GM18508 (cell line): Measurements from ENCODE around the gene ARL14EP.

Experiments
- ATAC-seq: cut with Tn5 transposase; IDR thresholded peaks from one replicate; pipeline ENCODE4 v1.9.1; 2021; ENCODE audit warnings: moderate number of reproducible peaks; ENCODE audit not compliant: insufficient read depth, unreplicated experiment

ARL14EP gene

DNA sequence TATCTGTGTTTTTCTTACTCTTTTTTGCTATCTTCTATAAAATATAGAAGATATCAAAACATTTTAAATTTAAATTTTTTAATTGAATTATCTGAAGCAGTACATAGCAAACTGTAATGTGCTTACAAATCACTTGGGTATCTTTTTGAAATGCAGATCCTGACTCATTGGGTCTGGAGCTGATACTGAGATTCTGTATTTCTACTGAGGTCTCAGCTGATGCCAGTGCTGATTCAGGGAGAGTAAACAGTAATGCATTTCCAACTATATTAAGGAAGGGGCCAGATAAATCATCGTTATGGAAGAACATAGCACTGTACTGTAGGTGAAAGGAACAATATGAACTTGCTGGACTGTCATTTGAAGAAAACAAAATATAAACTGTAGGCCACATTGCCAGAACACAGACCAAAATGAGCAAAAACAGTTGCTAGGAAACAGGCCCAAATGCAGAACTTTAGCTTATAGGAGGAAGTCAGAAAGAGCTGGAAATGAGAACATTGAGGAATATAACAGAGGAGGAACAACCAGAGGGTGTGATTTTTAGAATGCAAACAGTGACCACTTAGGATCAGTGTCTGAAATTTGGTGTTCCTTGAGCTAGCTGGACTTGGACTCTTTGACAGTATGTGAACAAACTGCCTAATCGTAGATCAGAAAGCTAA lies 3.3 kb downstream of the ARL14EP start:
- ATAC-seq: no peak

GRCh38 chr11:30326906-30327305 lies 4.0 kb downstream of the ARL14EP start:
- ATAC-seq: no peak

GRCh38 chr11:30328681-30329080 lies 5.8 kb downstream of the ARL14EP start:
- ATAC-seq: no peak

- ATAC-seq: no peak
Measured at GRCh38 chr11:30329150-30329940, 6.4 kb downstream of the ARL14EP start.

DNA sequence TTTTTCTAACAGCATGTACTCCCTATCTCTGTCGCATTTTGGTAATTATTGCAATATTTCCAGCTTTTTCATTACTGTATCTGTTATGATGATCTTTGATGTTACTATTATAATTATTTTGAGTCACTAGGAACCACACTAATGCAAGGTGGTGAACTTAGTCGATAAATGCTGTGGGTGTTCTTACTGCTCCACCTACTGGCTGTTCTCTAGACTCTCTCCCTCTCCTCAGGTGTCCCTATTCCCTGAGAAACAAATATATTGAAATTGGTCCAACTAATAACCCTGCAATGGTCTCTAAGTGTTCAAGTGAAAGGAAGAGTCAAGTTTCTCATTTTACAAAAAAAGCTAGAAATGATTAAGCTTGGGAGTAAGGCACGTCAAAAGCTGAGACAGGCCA lies 10.5 kb downstream of the ARL14EP start:
- ATAC-seq: no peak

DNA sequence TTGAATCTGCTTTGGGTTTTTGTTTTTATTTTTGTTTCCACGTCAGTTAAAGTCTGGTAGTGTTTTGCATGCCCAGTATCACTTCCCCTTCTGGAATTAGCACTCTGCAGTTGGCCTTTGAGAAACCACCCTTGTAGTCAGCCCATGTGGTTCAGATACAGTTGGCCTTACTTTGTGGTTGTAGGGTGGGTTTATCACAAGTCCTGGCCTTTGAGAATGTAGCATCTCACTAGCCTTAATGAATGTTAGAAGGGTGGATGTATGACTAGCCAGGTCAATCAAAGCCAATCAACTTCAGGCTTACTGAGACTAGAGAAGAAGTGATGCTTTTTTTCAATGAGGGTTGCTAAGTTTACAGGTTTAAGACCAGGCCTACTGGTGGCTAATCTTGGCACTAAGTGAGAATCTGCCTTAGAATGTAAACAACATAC lies 19.8 kb downstream of the ARL14EP start:
- peak; percentile 96 for ATAC-seq

- no peak for ATAC-seq
Measured at GRCh38 chr11:30344085-30344484, 21.2 kb downstream of the ARL14EP start.

DNA sequence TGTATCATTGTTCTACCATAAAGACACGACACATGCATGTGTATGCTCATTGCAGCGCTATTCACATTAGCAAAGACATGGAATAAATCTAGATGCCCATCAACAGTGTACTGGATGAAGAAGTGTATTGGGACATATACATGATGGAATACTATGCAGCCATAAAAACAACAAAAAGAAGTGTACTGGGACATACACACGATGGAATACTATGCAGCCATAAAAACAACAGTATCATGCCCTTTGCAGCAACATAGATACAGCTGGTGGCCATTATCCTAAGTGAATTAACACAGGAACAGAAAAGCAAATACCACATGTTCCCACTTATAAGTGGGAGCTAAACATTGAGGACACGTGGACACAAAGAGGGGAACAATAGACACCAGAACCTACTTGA lies 22.7 kb downstream of the ARL14EP start:
- no peak for ATAC-seq

- ATAC-seq: no peak
Measured at GRCh38 chr11:30346068-30346688, 23.3 kb downstream of the ARL14EP start.

- no peak for ATAC-seq
Measured at GRCh38 chr11:30348035-30348434, 25.1 kb downstream of the ARL14EP start.

DNA sequence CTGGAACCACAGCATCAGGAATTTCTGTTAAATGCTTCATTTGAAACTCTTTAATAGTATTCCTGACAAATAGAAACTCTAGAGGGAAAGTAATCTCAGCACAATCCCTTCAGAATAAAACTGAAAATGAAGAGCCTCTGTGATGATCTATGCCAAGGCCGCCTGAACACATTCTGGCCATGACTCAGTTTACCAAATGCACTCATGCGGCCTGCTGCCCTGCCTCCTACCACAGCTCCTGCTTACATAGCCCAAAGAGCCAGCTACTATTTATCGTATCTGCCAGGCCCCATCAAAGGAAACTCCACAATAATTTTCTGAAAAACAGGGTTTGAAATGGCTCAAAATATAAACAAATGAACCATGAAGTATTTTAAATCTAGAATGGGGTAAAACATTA lies 27.0 kb downstream of the ARL14EP start:
- ATAC-seq: no peak

GRCh38 chr11:30350384-30350783 lies 27.5 kb downstream of the ARL14EP start:
- no peak for ATAC-seq

DNA sequence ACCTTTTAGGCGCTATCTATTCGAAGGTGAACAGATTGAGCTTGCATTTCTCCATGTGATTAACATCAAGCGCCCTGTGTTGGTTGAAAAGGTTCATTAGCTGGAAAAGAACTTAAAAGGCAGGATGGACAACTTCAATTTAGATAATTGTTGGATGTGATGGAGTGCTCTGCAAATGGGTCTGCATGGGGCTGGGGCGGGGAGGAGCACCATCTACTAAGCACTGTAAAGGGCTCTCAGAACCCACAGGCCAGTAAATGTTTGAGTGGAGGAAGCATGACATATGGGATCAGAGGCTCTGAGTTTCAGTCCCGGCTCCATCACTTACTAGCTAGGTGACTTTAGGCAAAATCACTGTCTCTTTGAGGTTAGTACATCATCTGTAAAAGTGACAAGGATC lies 28.2 kb downstream of the ARL14EP start:
- no peak for ATAC-seq

DNA sequence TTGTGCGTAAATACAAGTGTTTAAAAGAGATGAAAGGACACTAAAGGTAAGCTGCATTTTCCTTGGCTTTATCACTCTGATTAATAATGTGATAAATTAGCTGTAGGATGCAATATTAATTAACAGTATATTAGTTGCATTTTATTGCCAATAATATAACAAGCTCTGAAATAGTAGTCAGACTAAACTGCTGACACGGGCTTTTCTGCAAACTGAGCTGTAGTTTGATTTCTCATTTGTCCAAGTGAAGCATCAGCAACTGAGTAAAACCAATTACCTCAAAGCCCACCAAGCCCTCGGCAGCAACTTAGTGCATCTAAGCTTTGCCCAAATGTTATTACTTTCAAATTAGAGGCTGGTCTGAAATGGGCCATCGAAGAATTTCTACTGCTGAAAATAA lies 33.5 kb downstream of the ARL14EP start:
- no peak for ATAC-seq

DNA sequence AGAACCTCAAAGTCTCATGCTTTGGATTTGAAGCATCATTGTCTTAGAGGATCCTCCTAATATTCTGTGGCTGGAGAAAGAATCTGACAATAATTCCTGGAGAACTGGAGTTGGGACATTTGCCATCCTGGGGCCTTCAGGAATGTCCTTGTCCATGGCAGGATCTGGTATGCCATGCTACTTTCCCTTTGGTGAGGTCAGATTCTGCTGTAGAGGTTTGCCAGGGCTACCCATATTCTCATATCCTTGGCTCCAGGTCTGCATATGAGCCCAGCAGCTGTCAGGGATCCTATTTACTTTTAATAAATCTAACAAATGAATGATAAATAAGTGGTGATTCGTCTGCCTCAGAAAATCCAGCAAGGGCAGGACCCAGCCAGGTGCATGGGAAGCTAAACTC lies 35.0 kb downstream of the ARL14EP start:
- no peak for ATAC-seq

DNA sequence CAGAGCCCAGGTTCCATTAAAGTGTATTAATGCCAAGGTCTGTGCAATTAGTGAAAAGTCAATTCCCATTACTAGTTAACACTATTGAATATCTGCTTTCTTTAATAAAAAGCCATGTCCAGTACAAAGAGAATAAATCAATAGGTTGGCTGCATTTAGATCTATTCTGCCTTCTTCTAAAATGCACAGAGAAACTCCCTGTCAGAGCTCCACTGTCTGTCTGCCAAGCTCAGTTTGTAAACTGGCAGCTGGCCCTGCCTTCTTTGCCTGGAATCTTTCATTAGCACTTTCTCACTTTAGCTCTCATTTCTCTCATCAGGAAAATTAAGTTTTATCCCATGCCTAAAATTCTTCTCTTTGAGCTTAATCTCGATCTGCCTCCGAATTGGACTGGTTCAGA lies 35.6 kb downstream of the ARL14EP start:
- no peak for ATAC-seq

DNA sequence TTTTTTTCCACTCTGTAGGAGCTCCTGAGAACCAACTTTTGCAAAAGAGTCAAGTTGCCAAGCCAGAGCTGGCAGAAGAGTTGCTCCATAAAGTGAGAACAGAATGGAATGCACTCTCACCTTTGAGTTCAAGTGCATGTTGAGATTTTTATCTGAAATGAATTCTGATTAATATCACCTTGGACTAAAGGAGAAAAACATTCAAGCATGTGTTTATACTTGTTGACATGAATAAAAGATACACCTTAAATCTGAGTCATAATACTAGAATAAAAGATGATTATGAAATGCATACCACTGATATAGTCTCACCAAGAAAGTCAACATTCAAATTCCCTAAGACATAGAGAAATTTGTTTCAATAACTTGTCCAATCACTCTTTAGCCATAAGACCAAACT lies 37.8 kb downstream of the ARL14EP start:
- no peak for ATAC-seq

DNA sequence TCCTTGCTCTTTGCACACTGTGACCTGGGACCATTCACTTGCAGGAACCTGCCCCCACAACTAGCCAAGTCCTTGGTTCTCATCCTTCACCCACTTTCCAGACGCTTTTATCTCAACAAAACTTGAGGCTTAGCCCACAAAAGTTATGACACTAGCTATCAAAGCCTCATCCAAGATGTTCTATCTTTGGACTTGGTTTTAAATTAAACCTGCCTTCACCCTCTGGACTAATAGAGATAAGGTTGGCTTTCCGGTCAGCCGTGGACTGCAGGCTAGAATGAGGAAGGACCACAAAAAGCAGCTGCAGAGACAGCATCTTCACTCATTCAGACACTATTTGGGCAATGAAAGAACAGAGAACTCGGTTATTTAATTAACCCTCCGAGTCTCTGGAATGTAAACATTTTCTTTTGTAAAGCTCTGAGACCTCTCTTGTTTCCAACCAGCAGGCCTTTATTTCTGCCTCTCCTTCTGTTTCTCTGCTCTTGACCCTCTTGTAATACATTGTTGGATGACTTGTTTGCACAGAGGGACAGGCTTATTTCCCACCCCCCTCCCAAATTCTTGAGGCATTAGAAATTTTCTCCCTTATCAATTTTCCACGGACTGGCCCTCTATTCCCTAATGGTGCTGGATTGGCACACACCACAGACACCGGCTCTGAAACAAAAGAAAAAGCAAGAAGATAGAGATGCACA lies 41.4 kb downstream of the ARL14EP start:
- no peak for ATAC-seq

GRCh38 chr11:30364837-30365482 lies 42.1 kb downstream of the ARL14EP start:
- ATAC-seq: no peak

DNA sequence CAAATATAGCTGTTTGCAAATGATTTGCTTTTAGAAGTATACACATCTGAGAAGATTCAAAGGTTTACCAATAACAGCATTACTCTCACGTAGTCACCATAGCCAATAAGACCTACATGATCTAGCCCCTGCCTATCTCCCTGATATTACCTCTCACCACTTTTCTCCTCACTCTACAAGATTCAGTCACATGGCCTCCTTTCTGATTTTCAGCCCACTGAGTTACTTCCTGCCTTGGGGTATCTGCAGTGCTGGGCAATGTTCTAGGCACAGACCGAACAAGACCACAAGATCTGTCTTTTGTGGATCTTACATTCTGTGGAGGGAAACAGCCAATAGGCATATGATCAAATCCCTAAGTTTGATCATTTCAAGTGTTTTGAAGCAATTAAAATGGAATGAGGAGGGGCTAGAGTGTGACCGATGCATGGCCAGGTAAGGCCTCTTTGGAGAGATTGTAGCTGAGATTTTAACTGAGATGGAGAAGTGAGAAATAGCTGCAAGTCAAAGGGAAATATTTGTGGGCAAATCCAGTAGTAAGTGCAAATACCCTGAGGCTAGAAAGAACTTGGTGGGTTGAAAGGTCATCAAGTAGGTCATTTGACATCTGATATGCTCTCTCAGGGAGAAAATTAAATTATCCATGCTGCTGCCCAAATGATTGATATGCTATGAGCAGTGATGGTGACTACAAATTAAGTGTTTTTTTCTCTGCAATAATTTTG lies 43.1 kb downstream of the ARL14EP start:
- ATAC-seq: no peak
